LNCaP clone FGC (cell line): Measurements from ENCODE around the gene HES5.

Source experiments
- DNase-seq: peaks from one replicate; pipeline ENCODE4 v3.0.0-alpha.2; 2011; ENCODE audit warnings: low read depth
- H3K4me3 ChIP-seq: 2 replicates; pipeline ENCODE4 v1.5.1; 2011; ENCODE audit warnings: mild to moderate bottlenecking, low read depth, low read length, control low read depth
- TF ChIP-seq, protein P1 (sequence below): IDR thresholded peaks from 2 replicates; pipeline ENCODE4 v1.5.1; 2012; ENCODE audit warnings: mild to moderate bottlenecking; ENCODE audit not compliant: control insufficient read depth, insufficient read depth; ENCODE audit errors: extremely low read depth

HES5 gene

DNA sequence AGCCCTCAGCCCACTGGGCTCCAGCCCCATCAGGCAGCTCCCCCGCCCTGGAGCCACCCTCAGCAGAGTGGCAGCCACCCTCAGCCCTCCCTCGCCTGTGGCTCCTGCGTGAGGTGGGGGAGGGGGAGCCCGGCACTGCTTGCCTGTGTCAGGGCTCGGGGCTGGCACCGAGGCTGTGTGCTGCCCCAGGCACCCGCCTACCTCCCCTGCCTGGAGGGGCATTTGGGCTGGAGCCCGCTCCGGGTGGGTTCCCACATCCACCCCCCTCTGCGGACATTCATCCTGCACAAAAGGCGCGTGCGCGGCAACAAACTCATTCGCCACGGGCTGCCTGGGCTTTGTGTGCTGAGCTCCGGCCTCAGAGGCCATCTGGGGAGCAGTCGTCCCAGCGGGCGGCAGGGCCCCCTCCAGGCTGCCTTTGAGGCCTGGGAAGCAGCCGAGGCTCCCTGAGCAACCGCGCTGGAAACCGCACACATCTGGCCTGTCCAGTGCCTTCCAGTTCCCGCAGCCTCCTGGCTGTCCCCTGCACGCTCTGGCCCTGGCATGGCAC lies 13.6 kb upstream of the HES5 start:
- no peak overlapping the region for H3K4me3 ChIP-seq

DNA sequence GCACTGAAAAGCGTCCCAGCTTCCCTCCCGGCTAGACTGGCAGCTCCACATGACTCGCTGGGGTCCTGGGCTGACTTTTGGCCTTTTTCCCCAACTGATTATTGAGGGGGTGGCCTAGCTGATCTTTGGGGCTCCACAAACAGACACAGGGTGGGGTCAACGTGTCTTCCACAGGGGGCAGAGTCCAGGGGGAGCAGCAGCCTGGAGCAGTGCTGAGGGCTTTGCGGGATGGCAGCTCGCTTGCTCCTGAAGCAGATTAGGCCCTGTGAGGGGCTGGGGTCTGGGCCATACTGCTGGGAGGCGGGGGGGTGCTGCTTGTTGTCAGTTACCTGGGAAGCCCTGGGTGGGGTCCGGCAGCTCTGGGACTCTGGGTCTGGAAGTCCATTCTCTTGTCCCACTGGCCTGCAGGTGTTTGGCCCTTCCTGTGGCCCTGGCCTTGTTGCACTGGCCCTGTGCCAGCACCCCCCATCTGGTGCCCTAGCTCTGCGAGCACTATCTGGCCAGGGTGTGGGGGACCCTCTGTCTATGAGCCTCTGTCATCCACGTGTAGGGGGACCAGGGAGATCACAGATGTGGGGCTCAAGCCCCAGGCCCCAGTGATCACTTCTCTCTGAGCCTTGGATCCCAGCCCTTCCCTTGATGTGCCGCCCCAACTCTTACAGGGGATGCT lies 12.3 kb upstream of the HES5 start:
- DNase-seq = no peak
- TF ChIP-seq, protein P1, sequence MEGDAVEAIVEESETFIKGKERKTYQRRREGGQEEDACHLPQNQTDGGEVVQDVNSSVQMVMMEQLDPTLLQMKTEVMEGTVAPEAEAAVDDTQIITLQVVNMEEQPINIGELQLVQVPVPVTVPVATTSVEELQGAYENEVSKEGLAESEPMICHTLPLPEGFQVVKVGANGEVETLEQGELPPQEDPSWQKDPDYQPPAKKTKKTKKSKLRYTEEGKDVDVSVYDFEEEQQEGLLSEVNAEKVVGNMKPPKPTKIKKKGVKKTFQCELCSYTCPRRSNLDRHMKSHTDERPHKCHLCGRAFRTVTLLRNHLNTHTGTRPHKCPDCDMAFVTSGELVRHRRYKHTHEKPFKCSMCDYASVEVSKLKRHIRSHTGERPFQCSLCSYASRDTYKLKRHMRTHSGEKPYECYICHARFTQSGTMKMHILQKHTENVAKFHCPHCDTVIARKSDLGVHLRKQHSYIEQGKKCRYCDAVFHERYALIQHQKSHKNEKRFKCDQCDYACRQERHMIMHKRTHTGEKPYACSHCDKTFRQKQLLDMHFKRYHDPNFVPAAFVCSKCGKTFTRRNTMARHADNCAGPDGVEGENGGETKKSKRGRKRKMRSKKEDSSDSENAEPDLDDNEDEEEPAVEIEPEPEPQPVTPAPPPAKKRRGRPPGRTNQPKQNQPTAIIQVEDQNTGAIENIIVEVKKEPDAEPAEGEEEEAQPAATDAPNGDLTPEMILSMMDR = no peak
- H3K4me3 ChIP-seq = no peak overlapping the region

More for the DNA sequence above, 13.6 kb upstream of the HES5 start:
- DNase-seq = no peak
- TF ChIP-seq, protein P1 = no peak

DNA sequence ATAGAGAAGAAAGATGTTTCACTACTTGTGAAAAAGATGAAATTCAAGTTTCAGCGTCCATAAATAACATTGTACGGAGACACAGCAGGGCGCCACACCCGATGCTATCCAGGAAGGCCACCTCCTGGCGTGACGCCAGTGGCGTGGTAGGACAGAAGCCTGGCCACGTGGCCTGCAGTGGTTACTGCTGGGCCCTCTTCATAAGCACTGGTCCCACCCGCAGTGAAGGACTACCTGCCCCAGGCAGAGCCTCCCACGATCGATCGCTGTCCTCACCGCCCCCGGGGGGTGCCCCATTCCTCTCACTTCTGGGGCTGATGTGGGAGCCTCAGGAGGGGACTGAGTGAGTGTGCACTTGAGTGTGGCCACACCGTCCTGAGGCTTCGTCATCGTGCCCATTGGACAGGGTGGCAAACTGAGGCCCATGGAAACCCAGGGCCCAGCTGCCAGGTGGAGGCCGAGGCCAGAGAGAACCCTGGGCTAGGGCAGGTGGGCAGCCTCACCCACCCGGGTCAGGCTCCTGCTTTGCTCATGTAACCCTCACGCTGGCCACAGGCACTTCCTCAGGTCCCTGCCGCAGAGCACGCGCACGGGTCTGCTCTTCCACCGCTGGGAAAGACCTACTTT lies 11.7 kb upstream of the HES5 start:
- DNase-seq = no peak
- TF ChIP-seq, protein P1 = no peak
- no peak overlapping the region for H3K4me3 ChIP-seq

DNA sequence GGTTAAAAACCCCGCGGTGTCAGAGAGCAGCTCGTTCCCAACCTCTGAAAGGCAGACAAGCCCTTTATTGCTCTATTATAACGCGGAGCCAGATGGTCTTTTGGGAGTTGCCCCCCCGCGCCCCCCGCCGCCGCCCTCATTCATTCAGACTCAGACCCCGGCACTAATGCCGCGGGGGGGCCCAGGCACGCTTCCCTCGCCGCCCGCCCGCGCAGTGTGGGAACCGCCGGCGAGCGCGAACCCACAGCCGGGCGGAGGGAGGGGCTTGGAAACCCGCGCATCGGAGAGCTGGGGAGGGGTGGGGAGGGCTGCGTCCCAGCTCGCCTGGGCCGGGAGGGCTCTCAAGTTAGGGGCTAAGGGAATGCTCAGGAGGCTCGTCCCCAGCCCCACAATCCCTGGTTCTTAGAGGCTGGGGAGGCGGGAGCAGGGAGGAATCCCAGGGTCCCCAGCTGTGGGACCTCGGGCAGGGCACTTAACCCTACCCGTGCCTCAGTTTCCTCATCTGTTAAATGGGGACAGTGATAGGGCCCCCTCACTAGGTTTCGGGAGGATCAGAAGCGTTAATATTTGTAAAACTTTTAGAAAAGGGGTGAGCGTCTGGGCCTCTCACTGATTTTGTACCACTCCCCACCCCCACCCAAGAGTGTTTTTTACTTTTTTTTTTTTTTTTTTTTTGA lies 10.9 kb upstream of the HES5 start:
- H3K4me3 ChIP-seq = no peak overlapping the region

DNA sequence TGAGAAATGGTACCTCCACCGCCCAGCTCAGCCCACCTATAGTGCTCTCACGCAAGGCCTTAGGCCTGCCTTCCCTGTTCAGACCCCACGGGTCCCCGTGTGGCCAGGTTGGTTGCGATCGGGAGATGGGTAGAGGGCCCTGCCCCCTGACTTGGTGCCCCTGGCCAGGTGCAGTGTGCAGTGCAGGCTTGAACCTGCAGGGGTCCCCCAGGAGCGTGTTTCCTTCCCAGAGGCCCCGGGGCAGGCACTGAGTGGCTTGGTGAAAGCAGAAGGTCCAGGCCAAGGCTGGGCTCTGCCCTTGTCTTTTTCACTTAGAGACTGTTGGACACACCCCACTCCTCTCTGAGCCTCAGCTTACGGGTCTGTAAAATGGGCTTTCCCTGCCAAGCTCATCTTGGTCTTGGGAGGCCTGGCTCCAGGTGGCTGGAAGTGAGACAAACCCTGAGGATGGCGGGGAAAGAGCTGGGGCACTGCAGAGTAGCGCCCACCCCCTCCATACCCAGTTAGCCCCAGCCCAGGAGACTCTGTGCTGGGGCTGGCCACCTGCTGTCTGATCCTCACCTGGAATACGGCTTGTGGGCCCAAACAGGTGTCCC lies 9.3 kb upstream of the HES5 start:
- TF ChIP-seq, protein P1 = no peak
- DNase-seq = no peak
- no peak overlapping the region for H3K4me3 ChIP-seq

More for the DNA sequence above, 10.9 kb upstream of the HES5 start:
- TF ChIP-seq, protein P1 = no peak
- no peak for DNase-seq

DNA sequence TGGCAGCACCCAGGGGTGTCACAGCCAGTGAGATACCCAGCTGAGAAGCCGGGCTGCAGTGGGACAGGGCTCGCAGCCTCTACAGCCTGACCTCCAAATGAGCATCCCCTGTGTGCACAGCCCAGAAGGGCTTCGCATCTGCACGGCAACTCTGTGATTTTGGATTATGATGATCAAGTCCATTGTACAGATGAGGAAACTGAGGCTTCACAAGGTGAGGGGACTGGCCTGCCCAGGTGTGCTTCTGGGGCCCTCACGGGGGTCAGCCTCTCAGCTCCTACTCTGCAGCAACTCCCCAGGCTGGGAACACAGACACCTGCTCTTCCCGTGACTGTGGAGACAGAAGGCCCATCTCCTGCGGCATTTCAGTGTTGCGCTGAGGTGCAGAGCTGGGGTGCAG lies 8.8 kb upstream of the HES5 start:
- no peak overlapping the region for H3K4me3 ChIP-seq
- no peak for DNase-seq
- TF ChIP-seq, protein P1 = no peak
